Activated naive CD8-positive, alpha-beta T cell treated with anti-CD3 and anti-CD28 coated beads, Interleukin-2, amount 10 ng/mL, durations not matched to agents 7 days and 5 days (primary cell): ENCODE data around the gene HELLS. TPM values are rescaled to one million over a fixed set of nuclear protein-coding genes. Genes with fewer than 3 reads are reported as not detected.

Experiments used
- total RNA-seq, 2 experiments: library from RNA; stranded (reverse); gene quantifications; one replicate each; pipeline ENCODE4 v1.2.3, GENCODE V29; 2021

The HELLS gene
- total RNA-seq, 2 experiments from 2014 or later = 98.1 to 114 TPM

Other genes with a start within 250 kb of the HELLS start
- gene NOC3L, start 182.8 kb upstream of the HELLS start, total RNA-seq = 10 to 100 TPM; 17.7 to 18.3 TPM
- gene TBC1D12, start 143.2 kb upstream of the HELLS start, total RNA-seq = under 1 TPM; 0.14 to 0.17 TPM
- gene CYP2C18, start 137.9 kb downstream of the HELLS start, total RNA-seq = not detected
- not detected for gene CYP2C19, start 216.9 kb downstream of the HELLS start, total RNA-seq